ENCODE data around the gene EHD4.

The EHD4 gene

DNA sequence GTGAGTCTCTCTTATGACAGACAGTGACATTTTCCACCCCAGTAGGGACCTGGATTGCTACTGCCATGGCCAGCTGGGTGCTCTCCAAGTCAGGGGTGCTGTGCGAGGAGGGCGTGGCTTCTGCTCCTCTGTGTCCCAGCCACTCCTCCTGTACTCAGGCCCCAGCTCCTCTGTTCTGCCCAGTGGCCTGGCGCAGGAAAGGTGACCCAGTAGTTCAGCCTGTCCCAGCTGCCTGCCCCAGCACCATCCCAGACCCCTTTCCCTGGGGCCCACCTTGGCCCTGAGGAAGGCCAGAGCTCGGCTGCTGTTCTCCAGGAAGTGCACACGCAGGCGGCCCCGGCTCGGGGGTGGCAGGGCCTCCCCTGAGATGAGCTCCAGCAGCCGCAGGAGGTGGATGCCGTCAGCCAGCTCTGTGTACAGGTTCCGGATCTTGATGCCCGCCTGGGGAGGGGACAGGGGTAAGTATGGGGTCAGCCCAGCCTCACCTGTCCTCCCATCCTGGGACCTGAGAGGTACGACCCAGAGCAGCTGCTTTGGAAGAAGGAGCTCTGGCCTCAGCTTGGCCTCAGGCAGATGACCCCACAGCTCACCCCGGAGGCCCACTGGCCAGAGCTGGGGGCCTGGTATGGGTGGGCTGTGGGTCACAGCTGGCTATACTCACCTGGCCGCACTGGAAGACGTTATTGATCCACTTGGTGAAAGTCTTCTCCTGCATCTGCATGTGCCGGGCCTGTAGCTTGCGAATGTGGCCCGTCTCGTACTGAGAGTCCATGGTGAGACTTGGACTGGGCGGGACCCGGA lies 79.5 kb downstream of the EHD4 start:
- DNase-seq: no peak

DNA sequence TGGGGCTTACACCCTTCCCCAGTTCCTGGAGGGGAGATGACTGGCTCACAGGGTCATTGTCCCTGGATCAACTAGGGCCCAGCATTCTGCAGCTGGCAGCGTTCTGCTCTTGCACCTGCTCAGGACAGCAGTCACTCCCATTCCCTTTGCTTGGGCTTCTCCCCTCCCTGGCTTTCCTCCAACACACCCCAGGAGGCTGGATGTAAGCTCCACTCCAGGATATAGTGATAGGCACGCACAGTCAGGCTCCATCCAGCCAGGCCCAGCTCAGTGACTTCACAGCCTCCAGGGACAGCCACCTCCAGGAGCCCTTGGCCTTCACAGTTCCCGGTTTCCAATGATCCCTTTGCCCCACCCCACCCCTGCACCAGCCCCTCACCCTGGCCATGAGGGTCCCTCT lies 80.4 kb downstream of the EHD4 start:
- no peak for DNase-seq

DNA sequence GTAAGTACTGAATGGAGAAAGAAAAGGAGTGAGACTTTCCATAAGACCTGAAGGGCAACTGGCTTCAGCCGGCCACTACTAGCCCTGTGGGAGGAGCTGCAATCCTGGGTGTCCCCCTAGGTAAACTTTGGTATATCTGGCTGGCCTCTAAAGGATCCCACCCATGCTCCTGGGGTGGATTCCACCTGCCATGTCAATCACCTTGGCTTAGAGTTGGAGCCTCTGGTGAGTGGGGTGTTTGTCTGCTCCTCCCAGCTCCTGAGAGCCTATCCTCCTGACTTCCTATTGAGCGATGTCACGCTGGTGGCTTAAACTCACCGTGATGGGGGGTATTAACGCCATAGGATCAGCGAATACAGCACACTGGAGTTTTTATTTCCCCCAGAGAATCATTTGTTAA lies 81.1 kb downstream of the EHD4 start:
- DNase-seq: no peak

DNA sequence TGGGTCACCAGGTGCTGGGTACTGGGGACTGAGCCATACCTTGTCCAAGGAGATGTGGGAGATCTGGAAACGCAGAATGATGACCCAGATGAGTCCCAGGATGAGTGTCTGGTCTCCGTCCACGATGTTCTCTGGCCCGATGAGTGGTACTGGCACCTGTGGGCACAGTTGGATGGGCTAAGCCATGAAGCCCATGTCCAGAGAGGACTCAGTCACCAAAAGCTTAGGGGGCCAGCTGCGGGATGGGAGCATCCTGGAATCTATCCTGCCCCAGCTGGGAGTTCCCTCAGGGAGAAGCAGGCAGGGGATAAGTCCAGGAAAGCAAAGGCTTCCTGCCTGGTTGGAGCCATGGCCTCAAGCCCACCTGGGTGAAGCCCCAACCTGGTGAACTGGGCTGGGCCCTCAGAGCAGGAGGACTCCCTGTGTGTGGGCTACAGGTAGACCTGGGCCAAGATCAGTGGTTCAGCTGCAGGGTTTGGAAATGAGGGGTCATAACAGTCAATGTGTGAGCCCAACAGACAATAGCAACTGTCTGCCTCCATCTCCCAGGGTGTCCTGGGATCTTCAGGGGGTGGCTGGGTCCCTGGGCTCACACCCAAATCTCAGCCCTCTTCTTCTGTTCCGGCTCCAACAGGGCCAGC lies 82.2 kb downstream of the EHD4 start:
- DNase-seq: no peak

DNA sequence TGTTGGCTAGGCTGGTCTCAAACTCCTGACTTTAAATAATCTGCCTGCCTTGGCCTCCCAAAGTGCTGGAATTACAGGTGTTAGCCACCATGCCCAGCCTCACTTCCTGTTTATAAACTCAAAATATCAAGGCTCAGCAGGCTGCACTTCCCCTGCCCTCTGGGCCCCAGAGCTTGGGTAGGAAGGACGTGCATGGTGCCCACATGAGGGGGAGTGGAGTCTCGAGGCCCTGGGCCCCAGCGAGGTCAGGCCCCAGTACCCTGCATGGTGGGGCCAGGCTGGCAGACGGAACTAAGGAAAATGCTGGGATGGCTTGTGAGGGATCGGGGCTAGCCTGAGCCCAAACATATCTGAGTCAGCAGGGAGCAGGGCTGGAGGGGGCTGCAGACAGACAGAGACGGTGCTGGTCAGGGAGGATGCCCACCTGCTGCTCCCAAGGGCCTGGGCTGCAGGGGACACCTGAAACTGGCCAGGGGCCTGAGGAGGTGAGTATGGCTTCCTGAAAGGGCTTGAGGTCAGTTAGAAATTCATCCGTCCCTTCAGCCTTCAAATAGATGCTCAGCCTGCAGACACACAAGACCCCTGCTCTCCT lies 83.6 kb downstream of the EHD4 start:
- no peak for DNase-seq

DNA sequence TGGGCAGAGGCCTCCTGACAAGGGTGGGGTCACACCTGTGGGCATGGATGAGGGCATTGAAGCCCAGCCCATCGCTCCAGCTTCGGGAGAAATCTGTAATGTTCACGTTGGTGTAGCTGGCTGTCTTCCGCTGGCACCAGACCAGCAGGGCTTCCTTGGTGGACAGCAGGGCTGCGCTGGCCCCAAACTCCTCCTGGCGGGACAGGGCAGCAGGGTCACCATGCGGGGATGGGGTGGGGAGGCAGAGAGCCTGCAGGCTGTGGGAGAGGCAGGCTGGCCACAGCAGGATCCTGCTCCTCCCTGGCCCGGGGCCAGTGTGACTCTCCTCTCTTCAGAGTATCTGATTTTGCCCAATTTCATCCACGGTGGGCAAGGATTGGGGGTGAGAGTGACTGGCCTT lies 84.5 kb downstream of the EHD4 start:
- no peak for DNase-seq

DNA sequence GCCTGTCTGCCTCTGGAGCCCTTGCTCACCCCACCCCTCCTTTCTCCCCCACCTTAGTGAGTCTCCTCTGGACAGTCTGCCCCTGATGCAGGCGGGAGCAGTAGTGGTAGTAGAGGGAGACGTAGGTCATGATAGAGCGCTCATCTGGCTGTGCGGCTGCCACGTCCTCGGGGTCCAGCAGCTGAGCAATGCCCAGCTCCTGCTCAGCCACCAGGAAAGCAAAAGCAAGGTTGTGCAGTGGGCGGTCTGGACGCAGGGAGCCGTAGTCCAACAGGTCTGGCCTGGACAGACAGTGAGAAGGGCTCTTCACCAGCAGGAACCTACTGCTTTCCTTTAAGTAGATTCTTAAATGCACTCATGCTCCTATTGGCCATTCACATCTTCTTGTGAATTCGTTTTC lies 85.2 kb downstream of the EHD4 start:
- no peak for DNase-seq

DNA sequence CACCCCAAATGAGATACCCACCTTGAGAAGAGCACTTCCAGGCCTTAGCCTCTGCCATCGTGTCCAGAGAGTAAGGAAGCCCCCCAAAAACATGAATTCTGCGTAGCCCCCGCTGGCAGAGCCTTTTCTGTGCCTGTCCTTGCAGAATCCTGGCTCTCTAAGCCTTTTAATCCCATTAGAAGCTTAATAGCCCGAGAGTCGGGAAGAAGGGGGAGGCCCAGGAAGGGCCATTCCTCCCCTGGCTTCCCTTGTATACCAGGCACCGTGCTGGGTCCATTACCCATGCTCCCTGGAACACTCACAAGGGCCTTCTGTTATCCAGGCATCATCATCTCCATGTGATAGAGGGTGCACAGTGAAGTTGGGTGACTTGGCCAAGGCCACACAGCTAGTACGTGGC lies 85.6 kb downstream of the EHD4 start:
- no peak for DNase-seq

DNA sequence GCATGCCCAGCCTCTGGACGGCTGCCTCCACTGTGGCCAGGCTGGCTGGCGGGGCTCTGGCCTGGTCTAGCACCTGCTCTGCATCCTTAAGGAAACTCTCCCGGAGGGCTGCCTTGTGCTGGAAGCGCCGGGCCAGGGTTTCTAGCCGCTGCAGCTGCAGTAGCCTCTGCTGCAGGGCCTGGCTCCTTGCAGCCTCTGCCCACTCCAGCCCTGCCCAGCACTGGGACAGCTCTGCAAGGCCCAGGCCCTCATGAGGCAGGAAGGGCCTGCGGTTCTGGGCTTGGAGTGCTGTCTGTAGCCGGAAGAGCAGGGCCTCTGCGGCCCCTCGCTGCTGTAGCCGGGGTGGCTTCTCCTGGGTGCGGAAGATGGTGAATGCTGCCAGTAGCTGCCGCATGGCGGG lies 86.5 kb downstream of the EHD4 start:
- DNase-seq: no peak

DNA sequence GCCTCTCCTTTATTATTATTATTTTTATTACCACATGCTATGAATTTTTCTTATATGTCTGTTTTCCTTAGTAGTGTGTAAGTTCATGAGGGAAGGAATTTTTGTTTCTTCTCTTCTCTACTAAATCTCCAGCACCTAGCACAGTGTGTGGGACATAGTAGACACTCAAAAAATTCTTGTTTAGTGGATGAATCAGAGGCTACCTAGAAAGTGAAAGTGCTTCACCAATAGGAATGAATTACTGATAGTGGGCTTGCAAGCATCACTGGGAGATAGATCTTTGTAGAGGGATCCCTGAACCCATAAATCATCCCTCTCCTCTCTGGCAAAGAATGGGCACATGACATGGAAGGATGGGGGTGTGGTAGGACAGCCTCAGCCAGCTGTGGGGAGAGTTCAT lies 87.0 kb downstream of the EHD4 start:
- no peak for DNase-seq

DNA sequence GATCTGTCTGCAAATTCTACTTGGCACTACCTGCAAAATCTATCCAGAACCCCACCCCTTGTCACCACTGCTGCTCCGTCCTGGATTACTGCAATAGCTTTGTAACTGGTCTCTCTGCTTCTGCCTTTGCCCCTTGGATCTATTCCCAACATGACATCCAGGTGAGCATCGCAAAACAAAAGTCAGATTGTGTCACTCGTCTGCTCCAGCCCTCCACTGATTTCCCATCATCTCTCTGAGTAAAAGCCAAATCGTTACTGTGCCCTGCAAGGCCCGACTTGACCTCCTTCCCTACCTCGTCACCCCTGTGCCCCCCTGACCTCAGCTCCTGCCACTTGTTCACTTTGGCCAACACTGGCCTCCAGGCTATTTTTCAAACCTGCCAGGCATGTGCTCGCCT lies 87.9 kb downstream of the EHD4 start:
- no peak for DNase-seq

DNA sequence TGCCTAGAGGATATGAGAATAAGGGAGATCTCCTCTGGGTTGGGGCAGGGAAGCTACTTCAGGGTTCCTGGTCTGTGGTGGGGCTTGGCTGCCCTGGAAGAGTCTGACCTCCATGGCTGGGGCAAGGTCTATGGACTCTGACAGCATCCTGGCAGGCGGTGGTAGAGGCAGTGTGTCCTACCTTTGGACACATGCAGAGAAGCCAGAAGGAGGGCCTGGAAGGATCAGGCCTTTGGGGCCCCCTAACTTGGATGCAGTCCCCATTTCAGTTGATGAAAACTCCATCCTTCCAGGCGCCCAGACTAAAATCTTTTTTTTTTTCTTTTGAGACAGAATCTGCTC lies 88.9 kb downstream of the EHD4 start:
- no peak for DNase-seq

DNA sequence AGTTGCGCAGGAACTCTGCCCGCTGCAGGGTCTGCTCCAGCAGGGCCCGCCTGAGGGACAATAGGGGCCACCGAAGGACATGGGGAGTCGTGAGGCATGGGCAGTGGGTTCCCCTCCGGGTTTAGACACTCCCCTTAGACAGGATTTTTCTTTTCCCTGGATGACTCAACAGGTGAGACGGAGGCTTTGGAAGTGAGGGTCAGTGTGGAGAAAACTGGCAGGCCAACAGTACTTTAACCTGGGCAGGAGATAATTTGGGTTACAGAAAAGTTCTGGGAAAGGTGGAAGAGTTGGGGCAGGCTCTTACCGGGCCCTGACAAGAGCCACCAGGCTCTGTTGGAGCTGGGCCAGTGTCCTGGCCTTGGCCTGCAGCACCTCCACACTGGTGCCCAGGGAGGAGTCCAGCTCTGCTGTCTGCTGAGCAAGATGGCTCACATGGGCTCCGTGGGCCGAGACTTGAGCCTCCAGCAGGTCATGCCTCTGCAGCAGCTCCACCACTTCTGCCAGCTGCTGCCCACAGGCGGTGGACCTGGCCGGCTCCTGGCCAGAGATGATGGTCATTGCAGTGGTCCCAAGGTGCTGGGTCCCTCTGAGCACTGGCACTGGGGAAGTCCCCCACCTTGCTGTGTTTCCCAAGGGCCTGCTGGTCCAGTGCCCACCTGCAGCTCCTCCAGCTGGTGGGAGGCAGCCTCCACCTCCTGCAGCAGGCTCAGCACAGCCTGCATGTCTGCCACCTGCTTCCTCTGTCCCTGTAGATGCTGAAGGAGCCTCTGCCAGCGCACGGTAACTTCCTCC lies 89.5 kb downstream of the EHD4 start:
- no peak for DNase-seq

DNA sequence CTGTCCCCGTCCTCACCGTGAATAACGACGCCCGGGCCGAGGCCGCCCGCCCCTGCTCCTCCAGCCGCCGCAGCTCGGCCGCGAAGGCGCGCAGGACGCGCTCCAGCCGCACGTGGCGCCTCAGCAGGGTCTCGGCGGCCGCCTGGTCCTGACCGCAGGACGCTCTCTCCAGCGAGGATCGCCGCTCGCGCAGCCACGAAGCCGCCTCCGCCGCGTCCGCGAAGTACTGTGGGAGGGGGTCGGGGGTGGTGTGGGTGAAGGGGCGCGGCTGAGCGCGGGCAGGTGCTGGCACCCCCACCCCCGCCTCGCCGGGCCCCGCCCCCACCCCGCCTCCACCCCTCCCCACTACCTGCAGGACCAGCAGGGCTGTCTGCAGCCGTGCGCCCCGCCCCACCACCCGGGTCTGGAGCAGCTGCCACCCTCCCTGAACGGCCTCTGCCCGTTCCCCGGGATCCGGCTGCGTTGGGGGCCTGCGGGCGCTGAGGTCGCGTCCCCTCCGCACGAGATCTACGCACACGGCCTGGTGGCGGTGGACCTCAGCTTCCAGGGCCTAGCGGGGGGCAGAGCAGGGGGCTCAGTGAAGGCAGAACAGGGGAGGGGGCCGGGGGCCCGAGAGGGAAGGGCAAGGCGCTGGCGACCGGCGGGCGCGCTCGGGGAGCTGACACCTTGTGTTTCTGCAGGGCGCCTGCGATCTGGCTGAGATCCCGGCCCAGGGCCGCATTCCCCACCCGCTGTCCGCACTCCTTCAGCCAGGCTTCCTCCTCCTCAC lies 90.3 kb downstream of the EHD4 start:
- DNase-seq: no peak

DNA sequence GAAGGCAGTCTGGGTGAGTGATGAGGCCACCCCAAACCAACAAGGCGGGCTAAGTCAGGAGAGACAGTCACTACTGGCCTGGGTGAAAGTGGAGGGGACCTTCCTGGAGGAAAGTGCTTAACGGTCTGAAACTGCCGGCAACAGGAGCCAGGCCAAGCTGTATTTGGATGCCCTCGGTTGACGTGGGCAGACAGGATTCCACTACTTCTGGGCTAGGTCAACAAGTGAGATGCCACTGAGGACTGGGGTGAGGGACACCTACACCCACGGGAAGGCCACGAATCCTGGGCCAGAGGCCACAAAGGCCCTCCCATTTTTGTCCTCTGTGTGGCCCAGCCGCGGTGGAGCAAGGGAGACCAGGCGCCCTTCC lies 90.8 kb downstream of the EHD4 start:
- DNase-seq: no peak

DNA sequence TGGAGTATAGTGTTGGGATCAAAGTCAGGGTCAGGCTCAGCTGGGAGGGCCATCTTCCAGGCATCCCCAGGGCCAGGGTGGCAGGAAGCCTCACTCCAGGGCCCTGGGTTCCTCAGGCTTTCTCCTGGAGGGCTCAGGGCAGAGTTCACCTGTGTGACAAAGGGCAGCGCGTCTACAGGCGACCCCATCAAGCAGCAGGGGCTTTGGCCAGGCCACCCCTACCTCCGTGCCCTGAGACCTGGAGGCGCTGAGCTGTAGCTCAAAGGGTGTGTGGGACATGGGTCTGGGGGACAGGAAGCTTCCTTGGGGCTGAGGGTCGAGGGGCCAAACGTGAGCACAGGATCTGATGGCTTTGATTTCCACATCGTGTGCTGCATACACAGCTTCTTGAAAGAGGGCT lies 91.3 kb downstream of the EHD4 start:
- no peak for DNase-seq

DNA sequence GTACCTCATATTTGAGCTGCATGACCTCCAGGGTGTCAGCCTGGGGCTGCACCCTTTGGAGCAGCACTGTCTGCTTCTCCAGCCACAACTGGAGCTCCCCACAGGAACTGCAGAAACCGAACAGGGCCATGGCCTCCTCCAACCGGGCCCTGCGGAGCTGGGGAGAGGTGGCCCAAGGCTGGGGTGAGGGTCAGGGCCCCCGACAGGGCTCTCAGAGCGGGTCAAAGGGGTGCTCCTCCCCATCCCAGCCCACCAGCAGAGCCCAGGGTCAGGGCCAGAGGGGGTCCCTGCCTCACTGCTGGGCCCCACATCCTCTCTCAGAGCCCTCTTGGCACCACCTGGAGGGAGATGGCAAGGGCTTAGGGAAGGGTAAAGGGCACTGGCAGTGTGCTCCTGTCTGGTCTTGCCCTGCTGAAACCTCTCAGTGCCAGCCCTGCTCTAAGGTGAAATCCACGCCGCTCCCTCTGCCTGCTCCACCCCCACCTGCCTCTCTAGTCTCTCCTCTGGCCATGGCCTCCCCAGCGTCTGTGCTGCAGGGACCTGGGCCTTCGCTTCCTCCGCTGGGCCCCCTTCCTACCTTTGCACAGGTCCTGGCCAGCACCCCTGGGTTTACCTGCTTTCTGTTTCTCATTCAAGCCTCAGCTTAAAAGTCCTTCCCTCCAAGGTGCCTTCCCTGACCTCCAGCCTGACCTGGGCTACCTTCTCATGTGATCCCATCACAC lies 92.0 kb downstream of the EHD4 start:
- DNase-seq: no peak

DNA sequence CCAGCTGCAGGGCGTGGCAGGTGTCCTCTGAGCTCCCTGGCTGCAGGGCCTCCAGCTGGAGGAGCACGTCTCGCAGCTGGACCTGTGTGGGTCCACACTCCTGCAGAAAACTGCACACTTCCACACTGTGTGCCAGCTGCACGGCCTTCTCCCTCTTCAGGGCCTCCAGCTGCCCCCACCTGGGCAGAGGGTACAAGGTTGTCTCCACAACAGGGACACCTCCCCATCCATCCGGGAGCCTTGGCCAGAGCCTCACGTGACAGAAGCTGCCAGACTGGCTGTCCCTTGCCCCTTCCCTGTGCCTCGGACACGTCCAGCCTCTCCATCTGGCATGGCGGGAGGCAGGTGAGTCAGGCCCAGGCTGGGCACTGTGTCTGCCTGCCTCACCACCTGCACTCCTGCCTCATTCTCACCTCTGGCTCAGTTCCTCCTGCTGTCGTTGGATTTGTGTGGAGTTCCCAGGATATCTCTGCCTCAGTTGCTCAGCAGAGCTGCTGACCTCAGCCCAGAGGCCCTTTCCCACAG lies 93.0 kb downstream of the EHD4 start:
- DNase-seq: no peak

DNA sequence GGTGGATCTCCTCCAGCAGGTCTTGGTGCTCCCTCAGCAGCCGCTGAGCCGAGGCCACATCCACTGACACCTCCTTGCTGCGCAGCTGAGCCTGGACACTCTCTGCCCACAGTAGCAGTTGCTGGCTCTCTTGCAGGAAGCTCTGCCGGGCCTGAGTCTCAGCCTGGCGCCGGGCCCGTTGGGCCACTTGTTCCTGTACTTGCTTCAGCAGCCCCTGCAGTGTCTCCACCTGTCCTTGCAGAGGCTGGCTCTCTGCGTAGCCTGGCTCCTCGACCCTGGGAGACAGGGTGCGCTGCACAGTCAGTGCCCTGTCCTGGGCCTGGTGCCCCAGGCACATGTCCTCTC lies 94.0 kb downstream of the EHD4 start:
- no peak for DNase-seq

DNA sequence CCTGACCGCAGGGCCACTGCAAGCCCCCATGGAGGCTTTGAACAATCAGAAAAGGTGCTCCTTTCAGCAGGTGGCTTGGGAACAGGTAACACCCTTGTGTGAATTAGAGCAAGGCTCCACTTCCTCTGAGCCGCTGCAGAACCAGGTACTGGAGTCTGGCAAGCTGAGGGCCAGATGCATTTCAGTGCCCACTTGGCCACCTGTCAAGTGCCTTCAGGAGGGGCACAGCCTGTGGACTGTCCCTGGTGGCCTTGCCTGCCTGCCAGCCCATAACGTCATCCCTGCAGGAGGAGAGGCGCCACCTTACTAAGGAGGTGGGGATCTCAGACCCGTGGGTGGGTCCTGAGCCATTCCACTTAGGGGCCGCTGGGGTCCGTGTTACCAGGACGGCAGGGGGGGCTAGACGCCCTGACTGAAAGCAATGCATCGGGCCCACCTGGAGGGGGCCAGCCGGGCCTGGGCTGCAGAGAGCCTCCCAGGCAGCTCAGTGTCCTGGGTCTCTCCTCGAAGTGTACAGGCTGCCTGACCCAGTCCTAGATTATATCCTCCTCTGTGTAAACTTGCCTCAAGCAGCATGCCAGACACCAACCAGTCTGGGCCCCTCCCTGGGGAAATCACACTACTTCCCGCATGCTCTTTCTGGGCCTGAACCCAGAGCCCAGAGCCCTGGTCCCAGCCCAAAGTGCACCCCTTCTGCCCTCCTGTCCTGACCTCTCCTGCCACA lies 94.6 kb downstream of the EHD4 start:
- no peak for DNase-seq

DNA sequence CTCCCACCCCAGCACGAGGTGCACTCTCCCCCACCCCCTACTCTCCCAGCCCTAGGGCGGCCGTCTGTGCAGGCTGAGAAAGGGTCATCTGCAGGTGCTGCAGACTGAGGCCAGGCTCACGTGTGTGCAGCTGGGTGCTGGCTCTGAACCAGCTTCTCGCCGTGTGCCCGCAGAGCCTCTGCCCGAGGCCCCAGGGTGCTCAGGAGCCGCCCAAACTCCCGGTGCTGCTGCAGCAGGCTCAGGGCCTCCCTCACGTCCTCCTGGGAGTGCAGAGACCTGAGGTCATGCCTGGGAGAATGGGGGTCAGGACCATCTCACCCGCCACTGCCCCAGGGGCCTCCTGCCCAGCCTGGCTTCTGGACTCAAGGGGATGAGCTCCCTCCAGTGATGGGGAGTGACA lies 95.7 kb downstream of the EHD4 start:
- DNase-seq: no peak

DNA sequence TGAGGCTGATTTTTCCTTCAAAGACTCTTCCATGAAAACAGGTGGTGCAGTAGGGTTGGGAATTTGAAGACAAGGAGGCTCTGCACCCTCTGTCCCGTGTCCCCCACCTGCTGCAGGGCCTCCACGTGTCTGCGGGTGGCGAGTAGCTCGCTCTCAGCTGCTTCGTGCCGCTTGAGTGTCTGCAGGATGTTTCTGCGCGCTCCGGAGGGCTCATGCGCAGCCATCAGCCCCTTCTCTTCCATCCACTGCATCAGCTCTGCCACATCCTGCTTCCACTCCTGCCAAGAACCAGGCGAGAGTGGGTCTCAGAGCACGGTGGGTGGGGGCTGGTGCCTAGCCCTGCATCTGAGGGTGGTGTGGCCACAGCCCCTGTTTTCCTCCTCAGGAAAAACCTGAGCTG lies 96.3 kb downstream of the EHD4 start:
- DNase-seq: no peak
